HFFc6 (cell line): ENCODE data around the gene SCT. TPM values are rescaled to one million over a fixed set of nuclear protein-coding genes. Genes with fewer than 3 reads are reported as not detected.
"Not testable (repeated sequence)": the region's sequence is repeated elsewhere in the genome, so short reads cannot be mapped to it uniquely, and the experiment has no call there.

Experiments used
- DNase-seq: peaks from one replicate; pipeline ENCODE4 v3.0.0-alpha.2; 2018
- H3K27ac Mint-ChIP-seq: 2 replicates; pipeline ENCODE4 v1.8.0; 2020; ENCODE audit warnings: mild to moderate bottlenecking, mixed read lengths
- H3K27me3 Mint-ChIP-seq: 2 replicates; pipeline ENCODE4 v1.8.0; 2021; ENCODE audit warnings: mild to moderate bottlenecking, moderate library complexity, mixed read lengths; ENCODE audit not compliant: insufficient read depth
- H3K36me3 Mint-ChIP-seq: 2 replicates; pipeline ENCODE4 v1.8.0; 2021; ENCODE audit warnings: low read depth, mixed read lengths
- H3K4me1 Mint-ChIP-seq: 2 replicates; pipeline ENCODE4 v1.8.0; 2020; ENCODE audit warnings: low read depth, mixed read lengths
- H3K4me3 Mint-ChIP-seq: 2 replicates; pipeline ENCODE4 v1.8.0; 2020; ENCODE audit warnings: mild to moderate bottlenecking, moderate library complexity, mixed read lengths
- H3K9me3 Mint-ChIP-seq: 2 replicates; pipeline ENCODE4 v1.8.0; 2020; ENCODE audit warnings: mild to moderate bottlenecking, mixed read lengths
- CTCF ChIP-seq: fragments of 200-600 bp; sonication (generic); IDR thresholded peaks from 2 replicates; pipeline ENCODE4 v1.5.0; 2021; ENCODE audit warnings: antibody characterized with exemption, mild to moderate bottlenecking
- total RNA-seq, 6 experiments: library from RNA; stranded (reverse); fragmentation: NEBNext Ultra II Directional; extraction: Animal tissue kit (Norgen Biotek cat#: 25700); gene quantifications; 2 replicates in 1 of 6; 3 replicates in 5 of 6; pipeline ENCODE4 v1.2.3, GENCODE V29; 2021

Gene SCT
- total RNA-seq, 6 experiments from 2014 or later: not detected

GRCh38 chr11:656866-657265, 29.9 kb upstream of the SCT start:
- Mint-ChIP-seq H3K27me3 (peaks cover 4% of the 10 kb centered on the region; the same call in 1 of the 2 replicates), H3K27ac (no peak overlapping the region), H3K9me3 (no peaks in the 10 kb centered on the region), H3K4me1 (no peaks in the 10 kb centered on the region), H3K4me3 (no peak overlapping the region), H3K36me3 (no peaks in the 10 kb centered on the region)
- TF ChIP-seq CTCF: no peak
- DNase-seq: no peak

- no peaks in the 10 kb centered on the region for H3K4me1 Mint-ChIP-seq
- no peaks in the 10 kb centered on the region for H3K9me3 Mint-ChIP-seq
- DNase-seq: no peak
- no peak overlapping the region for H3K27ac Mint-ChIP-seq
- H3K36me3 Mint-ChIP-seq: peaks cover 2% of the 10 kb centered on the region
- H3K27me3 Mint-ChIP-seq: peaks cover 4% of the 10 kb centered on the region; the same call in 1 of the 2 replicates
- TF ChIP-seq CTCF: no peak
- no peak overlapping the region for H3K4me3 Mint-ChIP-seq
Measured at GRCh38 chr11:656426-656825, 29.4 kb upstream of the SCT start.

- Mint-ChIP-seq H3K36me3 (peaks cover 5% of the 10 kb centered on the region), H3K4me1 (no peaks in the 10 kb centered on the region), H3K4me3 (no peak overlapping the region), H3K27me3 (peaks cover 4% of the 10 kb centered on the region), H3K27ac (no peak overlapping the region), H3K9me3 (no peaks in the 10 kb centered on the region)
- TF ChIP-seq CTCF: no peak
- no peak for DNase-seq
Measured at GRCh38 chr11:655036-655726, 28.2 kb upstream of the SCT start.

GRCh38 chr11:654444-654843, 27.5 kb upstream of the SCT start:
- H3K27ac Mint-ChIP-seq, H3K4me1 Mint-ChIP-seq, H3K36me3 Mint-ChIP-seq, H3K9me3 Mint-ChIP-seq, DNase-seq, H3K4me3 Mint-ChIP-seq, H3K27me3 Mint-ChIP-seq: not testable (repeated sequence)

GRCh38 chr11:653837-654236, 26.9 kb upstream of the SCT start:
- TF ChIP-seq CTCF: no peak
- no peak for DNase-seq
- Mint-ChIP-seq H3K4me3 (no peak overlapping the region), H3K27me3 (peaks cover 6% of the 10 kb centered on the region), H3K9me3 (no peaks in the 10 kb centered on the region), H3K36me3 (peaks cover 5% of the 10 kb centered on the region), H3K27ac (no peak overlapping the region), H3K4me1 (no peaks in the 10 kb centered on the region)

GRCh38 chr11:653136-653535, 26.2 kb upstream of the SCT start:
- H3K27me3 Mint-ChIP-seq, H3K4me1 Mint-ChIP-seq, H3K9me3 Mint-ChIP-seq, DNase-seq, H3K4me3 Mint-ChIP-seq, H3K36me3 Mint-ChIP-seq, H3K27ac Mint-ChIP-seq: not testable (repeated sequence)
